ELR (cell line): ENCODE results near the gene TAS2R40.

Source experiments
- DNase-seq: peaks from one replicate; pipeline ENCODE4 v3.0.0-alpha.2; 2015; ENCODE audit warnings: low read depth

The TAS2R40 gene

GRCh38 chr7:143225047-143225446 lies 3.2 kb downstream of the TAS2R40 start:
- DNase-seq: no peak

GRCh38 chr7:143227806-143228205 lies 6.0 kb downstream of the TAS2R40 start:
- DNase-seq: peak; percentile 3

DNA sequence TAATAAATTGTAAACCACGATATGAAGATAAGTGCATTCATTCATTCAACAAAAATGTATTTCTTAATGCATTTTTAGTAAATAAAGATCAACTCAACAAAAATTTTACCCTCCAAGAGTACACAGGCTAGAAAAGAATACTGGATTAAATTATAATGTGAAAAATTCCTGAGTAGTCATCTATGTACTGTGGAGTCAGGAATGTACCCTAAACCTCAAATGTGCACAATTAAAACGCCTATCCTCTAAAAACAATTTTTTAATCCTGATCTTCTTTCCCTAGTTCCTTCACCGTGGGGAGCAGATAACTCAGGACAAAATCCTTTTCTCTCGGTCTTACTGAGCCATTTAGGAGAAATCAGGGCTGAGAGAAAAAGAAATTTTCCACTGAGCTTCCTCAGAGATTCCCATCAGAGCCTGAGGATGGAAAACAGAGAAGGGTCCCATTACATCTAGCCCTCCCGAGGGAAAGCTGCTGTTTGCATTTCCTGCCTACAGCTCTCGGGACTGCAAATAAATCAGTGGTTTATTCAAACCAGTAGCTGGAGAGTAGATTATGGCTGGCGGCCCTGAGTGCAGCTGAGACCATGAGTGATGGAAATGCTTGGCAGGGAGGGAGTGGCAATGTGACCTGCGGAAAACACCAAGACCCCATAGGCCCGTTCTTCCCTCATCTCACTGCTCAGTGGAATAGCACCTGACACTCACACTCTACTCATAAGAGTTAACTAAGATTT lies 7.4 kb downstream of the TAS2R40 start:
- DNase-seq: no peak

- DNase-seq: no peak
These were observed 9.0 kb downstream of the TAS2R40 start for GRCh38 chr7:143230602-143231457.

- DNase-seq: no peak
These were observed 12.1 kb downstream of the TAS2R40 start for GRCh38 chr7:143233816-143234532.

DNA sequence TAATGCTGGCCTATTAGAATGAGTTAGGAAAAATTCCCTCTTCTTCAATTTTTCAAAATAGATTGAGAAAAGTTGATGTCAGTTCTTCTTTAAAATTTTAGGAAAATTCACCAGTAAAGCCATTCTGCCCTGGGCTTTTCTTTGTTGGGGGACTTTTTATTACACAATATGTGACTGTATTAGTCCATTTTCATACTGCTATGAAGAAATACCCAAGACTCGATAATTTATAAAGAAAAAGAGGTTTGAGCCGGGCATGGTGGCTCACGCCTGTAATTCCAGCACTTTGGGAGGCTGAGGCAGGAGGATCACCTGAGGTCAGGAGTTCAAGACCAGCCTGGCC lies 12.7 kb downstream of the TAS2R40 start:
- DNase-seq: no peak

GRCh38 chr7:143235561-143235960 lies 13.7 kb downstream of the TAS2R40 start:
- no peak for DNase-seq

DNA sequence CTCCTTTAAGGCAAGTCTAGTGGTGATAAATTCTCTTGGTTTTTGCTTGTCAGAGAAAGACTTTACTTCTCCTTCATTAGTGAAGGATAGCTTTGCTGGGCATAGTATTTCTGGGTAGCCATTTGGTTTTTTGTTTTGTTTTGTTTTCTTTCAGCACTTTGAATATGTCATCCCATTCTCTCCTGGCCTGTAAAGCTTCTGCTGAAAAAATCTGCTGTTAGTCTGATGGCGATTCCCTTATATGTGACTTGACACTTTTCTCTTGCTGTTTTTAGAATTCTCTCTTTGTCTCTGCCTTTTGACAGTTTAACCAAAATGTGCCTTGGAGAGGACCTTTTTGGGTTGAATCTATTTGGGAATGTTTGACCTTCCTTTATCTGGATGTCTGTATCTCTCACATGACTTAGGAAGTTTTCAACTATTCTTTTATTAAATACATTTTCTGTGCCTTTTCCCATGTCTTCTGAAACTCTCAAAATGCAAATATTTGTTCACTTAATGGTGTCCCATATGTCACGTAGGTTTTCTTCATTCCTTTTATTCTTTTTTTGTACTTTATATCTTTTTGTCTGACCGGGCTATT lies 14.7 kb downstream of the TAS2R40 start:
- DNase-seq: no peak

GRCh38 chr7:143237366-143237765 lies 15.5 kb downstream of the TAS2R40 start:
- no peak for DNase-seq

- no peak for DNase-seq
These were observed 16.6 kb downstream of the TAS2R40 start for GRCh38 chr7:143238289-143238980.

GRCh38 chr7:143239813-143240212 lies 18.0 kb downstream of the TAS2R40 start:
- no peak for DNase-seq

DNA sequence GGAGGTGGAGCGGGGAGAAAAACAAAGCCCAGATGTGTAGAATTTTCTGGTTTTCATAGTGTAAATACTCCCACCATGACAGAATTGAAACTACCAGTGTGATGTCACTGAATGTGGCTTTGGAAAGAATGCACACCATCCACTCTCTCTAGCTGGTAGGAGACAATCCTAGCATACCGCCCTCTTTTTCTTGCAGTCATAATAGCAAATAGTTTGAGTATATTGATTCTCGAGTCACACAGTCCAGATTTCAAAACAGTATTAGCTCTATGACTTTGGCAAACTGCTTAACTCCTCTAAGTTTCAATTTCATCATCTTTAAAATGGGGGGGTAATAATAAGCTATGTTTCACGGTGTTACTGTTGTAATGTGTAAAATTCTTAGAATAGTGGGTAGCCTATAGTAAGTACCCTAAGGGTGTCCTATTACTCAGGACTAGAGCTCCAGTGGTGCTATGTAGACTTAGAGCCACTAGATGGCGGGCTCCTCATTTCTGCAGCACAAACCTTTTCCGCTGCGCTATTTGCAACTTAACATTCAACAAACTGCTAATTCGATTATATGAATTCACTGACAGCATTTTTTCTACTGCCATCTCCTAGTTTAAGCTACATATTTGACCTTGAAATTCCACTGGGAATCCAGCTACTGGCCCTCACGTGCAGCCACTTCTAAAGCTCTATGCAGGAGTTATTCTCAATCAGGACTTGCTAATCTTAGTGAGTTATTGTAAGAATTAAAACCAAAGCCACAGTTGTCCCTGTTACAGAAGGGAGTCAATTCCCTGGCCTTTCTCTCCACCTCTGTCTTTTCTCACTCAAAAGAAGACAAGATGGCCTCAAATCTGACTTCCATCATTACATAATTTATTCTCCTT lies 18.7 kb downstream of the TAS2R40 start:
- peak; percentile 79 for DNase-seq

DNA sequence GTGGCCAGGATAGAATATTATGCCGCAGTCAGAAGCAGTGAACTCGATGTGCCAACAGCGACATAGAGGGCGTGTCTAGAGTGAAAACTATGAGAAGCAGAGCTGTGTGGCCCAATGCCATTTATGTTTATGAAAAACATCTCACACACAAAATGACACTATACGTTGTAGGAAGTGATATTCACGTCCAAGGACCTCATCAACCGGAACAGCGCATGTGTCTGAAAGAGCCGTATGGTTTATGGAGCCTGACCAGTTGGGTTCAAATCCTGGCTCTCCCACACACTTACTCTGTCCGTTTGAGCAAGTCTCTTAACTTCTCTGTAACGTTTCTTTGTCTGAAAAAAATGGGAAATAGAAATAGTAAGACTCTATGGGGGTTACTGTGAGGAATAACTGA lies 20.5 kb downstream of the TAS2R40 start:
- DNase-seq: no peak

- no peak for DNase-seq
These were observed 21.3 kb downstream of the TAS2R40 start for GRCh38 chr7:143243111-143243510.

GRCh38 chr7:143243614-143244013 lies 21.8 kb downstream of the TAS2R40 start:
- DNase-seq: no peak

DNA sequence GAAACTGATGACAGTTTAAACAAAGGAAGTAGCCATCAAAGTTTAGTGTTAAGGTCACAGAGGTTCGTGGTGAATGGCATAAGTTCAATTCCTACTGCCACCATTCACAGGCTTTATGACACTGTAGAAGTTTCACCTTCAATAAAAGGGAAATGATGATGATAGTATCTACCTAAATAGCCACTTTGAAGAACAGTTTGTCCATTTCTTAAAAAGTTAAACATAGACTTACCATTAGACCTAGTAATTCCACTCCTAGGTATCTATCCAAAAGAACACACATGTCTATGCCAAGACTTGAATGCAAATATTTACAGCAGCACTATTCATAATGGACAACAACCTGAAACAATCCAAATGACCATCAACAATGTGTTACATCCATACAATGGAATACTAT lies 22.5 kb downstream of the TAS2R40 start:
- no peak for DNase-seq

GRCh38 chr7:143245123-143245522 lies 23.3 kb downstream of the TAS2R40 start:
- DNase-seq: peak; percentile 53

- DNase-seq: no peak
These were observed 25.5 kb downstream of the TAS2R40 start for GRCh38 chr7:143247372-143247771.

GRCh38 chr7:143248761-143249354 lies 27.0 kb downstream of the TAS2R40 start:
- DNase-seq: peak; percentile 20

DNA sequence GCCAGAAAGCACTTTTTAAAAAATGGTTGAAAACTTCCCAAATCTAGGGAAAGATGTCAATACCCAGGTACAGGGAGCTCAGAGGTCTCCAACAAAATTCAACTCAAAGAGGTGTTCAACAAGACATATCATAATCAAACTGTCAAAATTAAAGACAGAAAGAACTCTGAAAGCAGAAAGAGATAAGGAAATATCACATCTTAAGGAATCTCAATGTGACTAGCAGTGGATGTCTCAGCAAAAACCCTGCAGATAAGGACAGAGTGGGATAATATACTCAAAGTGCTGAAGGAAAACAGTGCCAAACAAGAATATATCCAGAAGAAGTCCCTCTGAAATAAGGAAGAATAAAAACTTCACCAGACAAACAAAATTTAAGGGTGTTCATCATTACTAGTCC lies 28.4 kb downstream of the TAS2R40 start:
- no peak for DNase-seq
